Common myeloid progenitor, CD34-positive (primary cell): Measurements from ENCODE around the gene SLC12A3.

ENCODE experiments used
- CTCF ChIA-PET: fragments of 350-600 bp; sonication (Branson Sonifier 250); formaldehyde crosslinking; loops from one replicate; lab custom pipeline; 2021; ENCODE audit warnings: antibody characterized with exemption; lab: Charles Lee
- POLR2A ChIA-PET: fragments of 350-600 bp; sonication (Branson Sonifier 250); formaldehyde crosslinking; loops from one replicate; lab custom pipeline; 2021; ENCODE audit warnings: antibody characterized with exemption; lab: Charles Lee
- DNase-seq, 3 donors: peaks; one replicate each; pipeline versions ENCODE4 v3.0.0 to v3.0.0-alpha.2; 2013
- H3K27ac ChIP-seq, 2 experiments: 1 replicate in 1 of 2; 2 replicates in 1 of 2; pipeline ENCODE4 v1.7.0; 2013; ENCODE audit warnings: inconsistent platforms in 2 of 2, low read length in 2 of 2, mild to moderate bottlenecking in 2 of 2, low read depth in 1 of 2, moderate library complexity in 1 of 2; ENCODE audit not compliant: severe bottlenecking in 2 of 2, insufficient read depth in 1 of 2, poor library complexity in 1 of 2
- H3K27me3 ChIP-seq, 5 experiments: replicated peaks in 2 of 5; 1 replicate in 3 of 5; 2 replicates in 2 of 5; pipeline versions ENCODE4 v1.6.1 to v1.7.0; 2013; ENCODE audit warnings: low read length in 4 of 5, mild to moderate bottlenecking in 2 of 5, moderate library complexity in 2 of 5, inconsistent platforms in 1 of 5; ENCODE audit not compliant: insufficient read depth in 5 of 5, control insufficient read depth in 4 of 5
- H3K36me3 ChIP-seq, 4 experiments: 1 replicate in 2 of 4; 2 replicates in 2 of 4; pipeline versions ENCODE4 v1.6.1 to v1.7.0; 2013; ENCODE audit warnings: low read length in 3 of 4, control low read depth in 1 of 4, mild to moderate bottlenecking in 1 of 4; ENCODE audit not compliant: control insufficient read depth in 4 of 4, insufficient read depth in 4 of 4
- H3K4me1 ChIP-seq, 4 experiments: 1 replicate in 3 of 4; 2 replicates in 1 of 4; pipeline versions ENCODE4 v1.6.1 to v1.7.1; 2013; ENCODE audit warnings: low read length in 3 of 4, mild to moderate bottlenecking in 3 of 4, control low read depth in 1 of 4, inconsistent platforms in 1 of 4, moderate library complexity in 1 of 4; ENCODE audit not compliant: control insufficient read depth in 4 of 4, insufficient read depth in 4 of 4; ENCODE audit errors: control extremely low read depth in 1 of 4
- H3K4me3 ChIP-seq, 7 experiments: 1 replicate in 4 of 7; 2 replicates in 3 of 7; pipeline versions ENCODE4 v1.5.1 to v1.7.0; 2013; ENCODE audit warnings: mild to moderate bottlenecking in 7 of 7, low read length in 6 of 7, moderate library complexity in 6 of 7, inconsistent platforms in 2 of 7, low read depth in 2 of 7, control low read depth in 1 of 7; ENCODE audit not compliant: insufficient read depth in 4 of 7, control insufficient read depth in 1 of 7; ENCODE audit errors: extremely low read depth in 1 of 7
- H3K9me3 ChIP-seq, 5 experiments: 1 replicate in 4 of 5; 2 replicates in 1 of 5; pipeline versions ENCODE4 v1.6.1 to v1.7.1; 2013; ENCODE audit warnings: low read length in 4 of 5, mild to moderate bottlenecking in 2 of 5, inconsistent platforms in 1 of 5, low read depth in 1 of 5, moderate library complexity in 1 of 5; ENCODE audit not compliant: control insufficient read depth in 4 of 5, insufficient read depth in 2 of 5; ENCODE audit errors: control extremely low read depth in 1 of 5
- WGBS: methylation state at CpG from one replicate; pipeline ENCODE4 v1.1.5; 2013; ENCODE audit not compliant: insufficient coverage; 5-methylcytosine and 5-hydroxymethylcytosine counted together

SLC12A3 gene

GRCh38 chr16:56824804-56825203 lies 40.2 kb upstream of the SLC12A3 start:
- Histone ChIP-seq H3K9me3 (no peaks in the 10 kb centered on the region), H3K4me1 (no peaks in the 10 kb centered on the region), H3K27ac (no peak overlapping the region), H3K36me3 (peaks cover 9 to 60% (median 49%) of the 10 kb centered on the region in 4 experiments), H3K4me3 (no peak overlapping the region), H3K27me3 (no peaks in the 10 kb centered on the region)
- no peak for DNase-seq
- CTCF ChIA-PET: interaction anchor here (0.8 to 1.1 kb wide), 3 partner anchors 10 to 39 kb away, joined by 3 to 4 read pairs (median 3); no protein-coding TSS in a partner anchor
- POLR2A ChIA-PET: no interaction called here
- no CpG with 5 or more reads among the region's 3 CpGs for WGBS

GRCh38 chr16:56825826-56826225 lies 39.2 kb upstream of the SLC12A3 start:
- Histone ChIP-seq H3K36me3 (peaks cover 11 to 60% (median 47%) of the 10 kb centered on the region in 4 experiments), H3K9me3 (no peaks in the 10 kb centered on the region), H3K27me3 (no peaks in the 10 kb centered on the region), H3K4me3 (no peak overlapping the region), H3K27ac (no peak overlapping the region), H3K4me1 (no peaks in the 10 kb centered on the region)
- ChIA-PET POLR2A (no interaction called here), CTCF (no interaction called here)
- no peak for DNase-seq

GRCh38 chr16:56828647-56829046 lies 36.4 kb upstream of the SLC12A3 start:
- H3K9me3 ChIP-seq: no peaks in the 10 kb centered on the region
- no peak for DNase-seq
- no peak overlapping the region for H3K27ac ChIP-seq
- 100% methylated on average over 1 of the region's 1 CpG for WGBS
- POLR2A ChIA-PET: no interaction called here
- CTCF ChIA-PET: interaction anchor here (0.6 to 1.6 kb wide), 7 partner anchors 9 to 311 kb away, joined by 3 to 4 read pairs (median 4); no protein-coding TSS in a partner anchor
- H3K27me3 ChIP-seq: no peaks in the 10 kb centered on the region
- peaks cover 10 to 64% (median 45%) of the 10 kb centered on the region in 4 experiments for H3K36me3 ChIP-seq
- H3K4me3 ChIP-seq: no peak overlapping the region
- peaks cover 0 to 3% (median 0%) of the 10 kb centered on the region in 4 experiments for H3K4me1 ChIP-seq

GRCh38 chr16:56830669-56831068 lies 34.3 kb upstream of the SLC12A3 start:
- H3K9me3 ChIP-seq: no peaks in the 10 kb centered on the region
- no peak overlapping the region for H3K27ac ChIP-seq
- no peak for DNase-seq
- WGBS: no CpG with 5 or more reads among the region's 2 CpGs
- ChIA-PET CTCF (interaction anchor here (0.8 to 1.4 kb wide), 4 partner anchors 13 to 45 kb away, joined by 3 to 4 read pairs (median 4); no protein-coding TSS in a partner anchor), POLR2A (interaction anchor here (0.7 kb wide), 1 partner anchor 19 kb away, joined by 3 read pairs; no protein-coding TSS in a partner anchor)
- H3K36me3 ChIP-seq: peaks cover 8 to 71% (median 52%) of the 10 kb centered on the region in 4 experiments
- no peak overlapping the region for H3K4me3 ChIP-seq
- no peaks in the 10 kb centered on the region for H3K27me3 ChIP-seq
- H3K4me1 ChIP-seq: peaks cover 0 to 3% (median 0%) of the 10 kb centered on the region in 4 experiments

- H3K27me3 ChIP-seq: no peaks in the 10 kb centered on the region
- peaks cover 0 to 3% (median 0%) of the 10 kb centered on the region in 4 experiments for H3K4me1 ChIP-seq
- DNase-seq: no peak
- H3K9me3 ChIP-seq: no peaks in the 10 kb centered on the region
- H3K27ac ChIP-seq: no peak overlapping the region
- ChIA-PET POLR2A (no interaction called here), CTCF (interaction anchor here (1.5 kb wide), 1 partner anchor 24 kb away, joined by 5 read pairs; no protein-coding TSS in a partner anchor)
- H3K4me3 ChIP-seq: no peak overlapping the region
- peaks cover 9 to 76% (median 56%) of the 10 kb centered on the region in 4 experiments for H3K36me3 ChIP-seq
These were observed 32.2 kb upstream of the SLC12A3 start for GRCh38 chr16:56832768-56833167.

- Histone ChIP-seq H3K4me3 (no peak overlapping the region), H3K27me3 (no peaks in the 10 kb centered on the region), H3K27ac (no peak overlapping the region), H3K9me3 (no peaks in the 10 kb centered on the region), H3K36me3 (peaks cover 10 to 82% (median 62%) of the 10 kb centered on the region in 4 experiments), H3K4me1 (peaks cover 0 to 3% (median 0%) of the 10 kb centered on the region in 4 experiments)
- 80% methylated on average over 8 of the region's 9 CpGs for WGBS
- DNase-seq: no peak
- ChIA-PET POLR2A (no interaction called here), CTCF (interaction anchor here (0.7 to 1.5 kb wide), 2 partner anchors 23 to 373 kb away, joined by 3 to 5 read pairs; no protein-coding TSS in a partner anchor)
These were observed 31.6 kb upstream of the SLC12A3 start for GRCh38 chr16:56833243-56833970.

- CTCF ChIA-PET: interaction anchor here (2.1 kb wide), 1 partner anchor 11 kb away, joined by 4 read pairs; no protein-coding TSS in a partner anchor
- Histone ChIP-seq H3K4me1 (peaks cover 0 to 3% (median 0%) of the 10 kb centered on the region in 4 experiments), H3K27me3 (no peaks in the 10 kb centered on the region), H3K27ac (no peak overlapping the region), H3K9me3 (no peaks in the 10 kb centered on the region), H3K4me3 (no peak overlapping the region), H3K36me3 (peaks cover 11 to 80% (median 65%) of the 10 kb centered on the region in 4 experiments)
- no peak for DNase-seq
- POLR2A ChIA-PET: no interaction called here
- WGBS: 91% methylated on average over 1 of the region's 2 CpGs
These were observed 29.7 kb upstream of the SLC12A3 start for GRCh38 chr16:56835320-56835719.
